ENCODE data around the gene PRKAB2. TPM values are rescaled to one million over a fixed set of nuclear protein-coding genes. Genes with fewer than 3 reads are reported as not detected.

PRKAB2 gene
- total and polyA plus RNA-seq, 5 donors from 2014 or later, result 2.4 to 10.4 (median 3.3) TPM

- DNase-seq, result no peak
- no peak overlapping the region for H3K4me3 Mint-ChIP-seq
- H3K36me3 ChIP-seq (ENCODE audit: control insufficient read depth, insufficient read depth, low read length), result no peaks in the 10 kb centered on the region
- peaks cover 2% of the 10 kb centered on the region for H3K27me3 ChIP-seq (ENCODE audit: control insufficient read depth, insufficient read depth, low read length)
- H3K4me1 Mint-ChIP-seq, result no peaks in the 10 kb centered on the region
- H3K9me3 ChIP-seq (ENCODE audit: control insufficient read depth in 2 of 2, low read length in 2 of 2), result no peaks in the 10 kb centered on the region
- no peak overlapping the region for H3K27ac ChIP-seq (ENCODE audit: insufficient read depth, low read length, poor library complexity, severe bottlenecking)
- peaks cover 39% of the 10 kb centered on the region for H3K27me3 Mint-ChIP-seq
- H3K9me3 Mint-ChIP-seq, result no peaks in the 10 kb centered on the region
- peak overlapping the region in 1 of 3 donors; percentile 27 for H3K27ac Mint-ChIP-seq
- no peak overlapping the region for H3K4me3 ChIP-seq (ENCODE audit: low read depth, low read length)
- no peaks in the 10 kb centered on the region for H3K4me1 ChIP-seq (ENCODE audit: control insufficient read depth, insufficient read depth, low read length, poor library complexity, severe bottlenecking)
- ATAC-seq (ENCODE audit: low read depth in 2 of 2), result no peak
- peaks cover 3% of the 10 kb centered on the region for H3K36me3 Mint-ChIP-seq
Observed at GRCh38 chr1:147105909-147106308, 66.4 kb downstream of the PRKAB2 start.

Other genes starting within 250 kb of the PRKAB2 start
- gene NBPF12, start 234.1 kb downstream of the PRKAB2 start, total RNA-seq, result 25.7 TPM
- 1 to 10 TPM; 1.7 to 2.1 (median 1.9) TPM for gene NBPF12, start 234.1 kb downstream of the PRKAB2 start, polyA plus RNA-seq
- 1.9 TPM for gene FMO5, start 52.9 kb upstream of the PRKAB2 start, total RNA-seq
- gene FMO5, start 52.9 kb upstream of the PRKAB2 start, polyA plus RNA-seq, result 1 to 10 TPM in 1 of 4 donors, under 1 TPM in 3; 0.28 to 1.9 (median 0.90) TPM
- 25.3 TPM for gene CHD1L, start 70.2 kb upstream of the PRKAB2 start, total RNA-seq
- 10 to 100 TPM; 11.9 to 19.2 (median 15.1) TPM for gene CHD1L, start 70.2 kb upstream of the PRKAB2 start, polyA plus RNA-seq

Data from CD4-positive, CD25-positive, alpha-beta regulatory T cell (primary cell).